WERI-Rb-1 (cell line): ENCODE data around the gene KIF3B.
"Not testable (repeated sequence)": the region's sequence is repeated elsewhere in the genome, so short reads cannot be mapped to it uniquely, and the experiment has no call there.

Source experiments
- DNase-seq: peaks from one replicate; pipeline ENCODE4 v3.0.0-alpha.2; 2020
- H3K27ac ChIP-seq: fragments of 250-450 bp; sonication (Bioruptor Pico); 2 replicates; pipeline ENCODE4 v1.5.1; 2020; ENCODE audit warnings: mild to moderate bottlenecking, moderate library complexity
- H3K27me3 ChIP-seq: fragments of 250-450 bp; sonication (Bioruptor Pico); 2 replicates; pipeline ENCODE4 v1.5.1; 2021; ENCODE audit warnings: mild to moderate bottlenecking, low read depth, moderate library complexity; ENCODE audit not compliant: insufficient read depth, severe bottlenecking
- H3K36me3 ChIP-seq: fragments of 250-450 bp; sonication (Bioruptor Pico); 2 replicates; pipeline ENCODE4 v1.5.1; 2020; ENCODE audit warnings: mild to moderate bottlenecking, moderate library complexity
- H3K4me3 ChIP-seq: 2 replicates; pipeline ENCODE4 v1.5.1; 2011; ENCODE audit warnings: low read depth, mild to moderate bottlenecking, control low read depth, low read length
- H3K9me3 ChIP-seq: fragments of 250-450 bp; sonication (Bioruptor Pico); 2 replicates; pipeline ENCODE4 v1.5.1; 2021; ENCODE audit warnings: mild to moderate bottlenecking, moderate library complexity; ENCODE audit not compliant: severe bottlenecking
- CTCF ChIP-seq: IDR thresholded peaks from 2 replicates; pipeline ENCODE4 v1.5.1; 2011; ENCODE audit warnings: low read depth, mild to moderate bottlenecking, control low read depth, inconsistent platforms, low read length

KIF3B gene

DNA sequence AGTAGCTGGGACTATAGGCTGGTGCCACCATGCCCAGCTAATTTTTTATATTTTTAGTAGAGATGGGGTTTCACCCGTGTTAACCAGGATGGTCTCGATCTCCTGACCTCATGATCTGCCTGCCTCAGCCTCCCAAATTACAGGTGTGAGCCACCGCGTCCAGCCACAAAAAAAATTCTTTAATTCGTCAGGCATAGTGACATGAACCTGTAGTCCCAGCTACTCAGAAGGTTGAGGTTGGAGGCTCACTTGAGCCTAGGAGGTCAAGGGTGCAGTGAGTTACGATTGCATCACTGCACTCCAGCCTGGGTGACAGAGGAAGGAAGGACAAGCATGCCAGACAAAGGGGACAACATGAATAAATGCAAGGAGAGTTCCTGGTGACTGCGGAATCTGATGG lies 61.2 kb downstream of the KIF3B start:
- no peaks in the 10 kb centered on the region; the same call in 1 of the 2 replicates for H3K36me3 ChIP-seq
- no peaks in the 10 kb centered on the region for H3K9me3 ChIP-seq
- no peaks in the 10 kb centered on the region for H3K27me3 ChIP-seq
- no peak for DNase-seq
- TF ChIP-seq CTCF = no peak
- H3K27ac ChIP-seq = no peak overlapping the region
- H3K4me3 ChIP-seq = no peak overlapping the region

- no peak for DNase-seq
- no peaks in the 10 kb centered on the region for H3K9me3 ChIP-seq
- no peaks in the 10 kb centered on the region for H3K27me3 ChIP-seq
- H3K4me3 ChIP-seq = no peak overlapping the region
- TF ChIP-seq CTCF = no peak
- no peak overlapping the region for H3K27ac ChIP-seq
- no peaks in the 10 kb centered on the region for H3K36me3 ChIP-seq
These were observed 61.7 kb downstream of the KIF3B start for GRCh38 chr20:32339116-32339515.

DNA sequence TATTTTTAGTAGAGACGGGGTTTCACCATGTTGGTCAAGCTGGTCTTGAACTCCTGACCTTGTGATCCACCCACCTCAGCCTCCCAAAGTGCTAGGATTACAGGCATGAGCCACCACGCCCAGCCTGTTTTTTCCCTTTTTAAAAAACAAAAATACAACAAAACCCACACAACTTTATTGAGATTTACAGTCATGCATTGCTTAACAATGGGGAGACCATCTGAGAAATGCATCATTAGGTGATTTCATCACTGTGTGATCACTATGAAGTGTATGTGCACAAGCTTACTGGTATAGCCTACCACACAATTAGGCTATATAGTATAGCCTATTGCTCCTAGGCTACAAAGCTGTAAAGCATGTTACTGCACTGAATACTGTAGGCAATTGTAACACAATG lies 63.6 kb downstream of the KIF3B start:
- H3K4me3 ChIP-seq, H3K27me3 ChIP-seq, H3K27ac ChIP-seq, H3K9me3 ChIP-seq, H3K36me3 ChIP-seq, DNase-seq: not testable (repeated sequence)

- no peaks in the 10 kb centered on the region for H3K36me3 ChIP-seq
- no peak for DNase-seq
- no peak overlapping the region for H3K27ac ChIP-seq
- H3K27me3 ChIP-seq = no peaks in the 10 kb centered on the region
- H3K9me3 ChIP-seq = no peaks in the 10 kb centered on the region
- no peak overlapping the region for H3K4me3 ChIP-seq
- no peak for TF ChIP-seq CTCF
These were observed 66.0 kb downstream of the KIF3B start for GRCh38 chr20:32343439-32343838.

DNA sequence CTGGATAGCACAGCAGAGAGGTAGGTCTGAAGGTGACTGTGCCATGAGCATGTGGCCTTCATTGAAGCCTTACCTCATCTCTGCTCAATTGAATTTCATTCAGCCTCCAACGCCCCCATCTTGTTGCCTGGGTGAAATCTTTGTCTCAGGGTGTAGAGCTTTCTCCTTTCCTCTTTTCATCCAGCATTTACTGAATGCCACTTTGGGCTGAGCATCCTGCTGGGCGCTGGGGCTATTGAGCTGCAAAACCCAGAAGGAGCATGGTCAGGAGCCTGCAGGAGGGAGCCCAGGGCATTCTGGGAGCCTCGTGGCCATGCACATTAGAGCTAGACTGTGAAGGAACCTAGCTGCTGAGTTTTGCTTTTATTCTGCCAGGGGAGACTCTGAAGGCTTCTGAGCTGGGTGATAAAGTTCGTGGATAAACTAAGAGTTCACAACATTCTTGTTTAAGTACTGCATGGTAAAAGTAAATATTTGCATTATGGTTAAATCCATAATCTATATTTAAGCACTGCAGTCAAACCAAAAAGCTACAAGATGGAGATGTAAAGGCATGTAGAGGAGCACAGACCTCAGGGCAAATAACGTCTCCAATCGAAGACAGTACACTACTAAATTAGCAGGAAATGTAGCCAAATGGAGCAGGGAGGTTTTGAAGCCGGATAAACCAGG lies 67.5 kb downstream of the KIF3B start:
- Histone ChIP-seq H3K36me3 (no peaks in the 10 kb centered on the region), H3K4me3 (no peak overlapping the region), H3K27ac (no peak overlapping the region), H3K9me3 (no peaks in the 10 kb centered on the region), H3K27me3 (no peaks in the 10 kb centered on the region)
- no peak for TF ChIP-seq CTCF
- no peak for DNase-seq

DNA sequence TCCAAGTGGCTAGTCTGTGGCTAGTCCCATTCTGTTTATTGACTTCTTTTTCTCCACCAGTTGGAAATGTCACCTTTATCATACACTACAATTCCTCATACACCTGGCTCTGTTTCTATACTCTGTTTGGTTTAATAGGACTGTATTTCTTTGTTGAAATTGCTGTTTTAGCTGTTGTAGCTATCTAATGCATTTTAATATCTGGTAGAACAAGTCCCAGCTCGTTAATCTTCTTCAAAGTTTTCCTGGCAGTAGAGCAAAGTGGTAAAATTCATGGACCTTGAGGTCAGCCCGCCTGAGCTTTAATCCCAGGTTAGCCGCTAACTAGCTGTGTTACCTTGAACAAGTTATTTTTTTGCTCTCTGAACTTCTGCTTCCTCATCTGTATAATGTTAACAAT lies 70.8 kb downstream of the KIF3B start:
- no peaks in the 10 kb centered on the region for H3K27me3 ChIP-seq
- no peak for DNase-seq
- no peaks in the 10 kb centered on the region for H3K36me3 ChIP-seq
- no peak overlapping the region for H3K27ac ChIP-seq
- H3K9me3 ChIP-seq = no peaks in the 10 kb centered on the region
- TF ChIP-seq CTCF = no peak
- H3K4me3 ChIP-seq = no peak overlapping the region
